Measurements from ENCODE around the gene COG8. TPM values are rescaled to one million over a fixed set of nuclear protein-coding genes. Genes with fewer than 3 reads are reported as not detected.

COG8 gene
- polyA plus RNA-seq, 1 donor (not counting 4 experiments of a cell fraction or from before 2014, with no cell fraction given): 16.0 TPM

- no peak overlapping the region for H2AFZ ChIP-seq (ENCODE audit: control insufficient read depth, low read length)
- FAIRE-seq (no peak), DNase-seq (ENCODE audit: low read depth, low spot score) (no peak)
- TF ChIP-seq EZH2 (IDR thresholded peaks at IDR 0.05; ENCODE audit: low read length): no peak
- TF ChIP-seq CTCF (optimal IDR thresholded peaks at IDR 0.05 in 1 of 3, IDR thresholded peaks at IDR 0.05 in 1 of 3, conservative IDR thresholded peaks at IDR 0.05 in 1 of 3; ENCODE audit: extremely low read depth in 1 of 3, insufficient read depth in 2 of 3, low read length in 3 of 3): no peak
- H3K9me1 ChIP-seq (ENCODE audit: control insufficient read depth, extremely low read depth, insufficient read depth, low read length): no peaks in the 10 kb centered on the region
- no peaks in the 10 kb centered on the region for H4K20me1 ChIP-seq (ENCODE audit: control insufficient read depth, extremely low read depth, insufficient read depth, low read length)
- H3K27ac ChIP-seq (ENCODE audit: control insufficient read depth, insufficient read depth, low read length): no peak overlapping the region
- H3K9me3 ChIP-seq (ENCODE audit: control insufficient read depth, low read depth, low read length): no peaks in the 10 kb centered on the region
- no peaks in the 10 kb centered on the region for H3K4me1 ChIP-seq (ENCODE audit: control insufficient read depth, extremely low read depth, insufficient read depth, low read length)
- no peak overlapping the region for H3K4me3 ChIP-seq (ENCODE audit: control insufficient read depth in 2 of 3, extremely low read depth in 1 of 3, insufficient read depth in 2 of 3, low read depth in 1 of 3, low read length in 3 of 3)
- H3K4me2 ChIP-seq (ENCODE audit: control insufficient read depth, extremely low read depth, insufficient read depth, low read depth, low read length): no peak overlapping the region
- H3K9ac ChIP-seq (ENCODE audit: control insufficient read depth, extremely low read depth, insufficient read depth, low read length): no peak overlapping the region
- dilution Hi-C loops (cut with MboI; ENCODE audit: extremely low pct_ligation_motif_present, low sequenced_read_pairs): no loop called here
- H3K27me3 ChIP-seq (ENCODE audit: control insufficient read depth, extremely low read depth, insufficient read depth, low read length): no peaks in the 10 kb centered on the region
- no peaks in the 10 kb centered on the region for H3K79me2 ChIP-seq (ENCODE audit: control insufficient read depth, insufficient read depth, low read length)
- H3K36me3 ChIP-seq (ENCODE audit: control insufficient read depth in 2 of 2, extremely low read depth in 1 of 2, insufficient read depth in 2 of 2, low read length in 2 of 2): peaks cover 32 to 43% of the 10 kb centered on the region in 2 experiments
Measured at GRCh38 chr16:69368866-69369265, 29.5 kb upstream of the COG8 start.

GRCh38 chr16:69367980-69368379, 28.6 kb upstream of the COG8 start:
- H3K27me3 ChIP-seq (ENCODE audit: control insufficient read depth, extremely low read depth, insufficient read depth, low read length): no peaks in the 10 kb centered on the region
- no peaks in the 10 kb centered on the region for H3K4me1 ChIP-seq (ENCODE audit: control insufficient read depth, extremely low read depth, insufficient read depth, low read length)
- no peak overlapping the region for H3K4me3 ChIP-seq (ENCODE audit: control insufficient read depth in 2 of 3, extremely low read depth in 1 of 3, insufficient read depth in 2 of 3, low read depth in 1 of 3, low read length in 3 of 3)
- H3K9me1 ChIP-seq (ENCODE audit: control insufficient read depth, extremely low read depth, insufficient read depth, low read length): no peaks in the 10 kb centered on the region
- no peak for FAIRE-seq
- TF ChIP-seq CTCF (optimal IDR thresholded peaks at IDR 0.05 in 1 of 3, IDR thresholded peaks at IDR 0.05 in 1 of 3, conservative IDR thresholded peaks at IDR 0.05 in 1 of 3; ENCODE audit: extremely low read depth in 1 of 3, insufficient read depth in 2 of 3, low read length in 3 of 3): no peak
- TF ChIP-seq EZH2 (IDR thresholded peaks at IDR 0.05; ENCODE audit: low read length): no peak
- no peaks in the 10 kb centered on the region for H4K20me1 ChIP-seq (ENCODE audit: control insufficient read depth, extremely low read depth, insufficient read depth, low read length)
- H3K79me2 ChIP-seq (ENCODE audit: control insufficient read depth, insufficient read depth, low read length): no peaks in the 10 kb centered on the region
- no peaks in the 10 kb centered on the region for H3K9me3 ChIP-seq (ENCODE audit: control insufficient read depth, low read depth, low read length)
- peaks cover 32 to 37% of the 10 kb centered on the region in 2 experiments for H3K36me3 ChIP-seq (ENCODE audit: control insufficient read depth in 2 of 2, extremely low read depth in 1 of 2, insufficient read depth in 2 of 2, low read length in 2 of 2)
- H2AFZ ChIP-seq (ENCODE audit: control insufficient read depth, low read length): no peak overlapping the region
- H3K4me2 ChIP-seq (ENCODE audit: control insufficient read depth, extremely low read depth, insufficient read depth, low read depth, low read length): no peak overlapping the region
- dilution Hi-C loops (cut with MboI; ENCODE audit: extremely low pct_ligation_motif_present, low sequenced_read_pairs): no loop called here
- no peak overlapping the region for H3K9ac ChIP-seq (ENCODE audit: control insufficient read depth, extremely low read depth, insufficient read depth, low read length)
- H3K27ac ChIP-seq (ENCODE audit: control insufficient read depth, insufficient read depth, low read length): no peak overlapping the region
- DNase-seq (ENCODE audit: low read depth, low spot score): no peak
